Measurements from ENCODE around the gene WBP2.

WBP2 gene

DNA sequence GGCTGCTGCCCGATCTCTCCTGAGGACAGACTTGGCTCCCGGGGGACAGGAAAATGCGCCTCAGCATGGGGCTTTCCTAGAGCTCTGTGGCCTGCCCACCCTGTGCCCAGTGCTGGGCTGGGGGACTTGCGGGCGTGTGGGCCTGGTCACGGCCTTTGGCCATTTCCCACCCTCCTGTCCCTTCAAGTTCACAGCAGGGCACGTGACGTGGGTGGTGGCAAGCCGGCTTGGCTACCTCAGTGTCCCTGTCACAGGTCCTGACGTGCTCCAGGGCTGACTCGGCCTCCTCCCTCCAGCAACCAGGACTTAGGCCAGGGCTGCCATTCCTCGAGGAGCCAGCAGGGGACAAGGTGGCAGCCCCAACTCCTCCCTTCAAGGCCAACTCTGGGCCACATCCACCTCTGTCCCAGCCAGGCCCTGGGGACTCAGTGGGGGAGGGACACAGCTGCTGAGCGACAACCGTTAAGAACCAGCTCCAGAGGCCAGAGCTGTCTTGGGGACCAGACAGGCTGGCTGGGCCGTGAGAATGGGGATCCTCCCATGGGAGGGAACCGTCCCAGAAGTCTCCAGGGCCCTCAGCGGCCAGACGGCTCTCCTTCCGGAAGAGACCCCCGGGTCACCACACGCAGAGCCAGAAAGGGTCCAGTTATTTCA lies 9.9 kb downstream of the WBP2 start:
- DNase-seq (ENCODE audit: low read depth in 2 of 2) = peak in 1 of 2 donors; percentile 54

GRCh38 chr17:75844530-75845057 lies 10.5 kb downstream of the WBP2 start:
- DNase-seq (ENCODE audit: low read depth in 2 of 2) = no peak

DNA sequence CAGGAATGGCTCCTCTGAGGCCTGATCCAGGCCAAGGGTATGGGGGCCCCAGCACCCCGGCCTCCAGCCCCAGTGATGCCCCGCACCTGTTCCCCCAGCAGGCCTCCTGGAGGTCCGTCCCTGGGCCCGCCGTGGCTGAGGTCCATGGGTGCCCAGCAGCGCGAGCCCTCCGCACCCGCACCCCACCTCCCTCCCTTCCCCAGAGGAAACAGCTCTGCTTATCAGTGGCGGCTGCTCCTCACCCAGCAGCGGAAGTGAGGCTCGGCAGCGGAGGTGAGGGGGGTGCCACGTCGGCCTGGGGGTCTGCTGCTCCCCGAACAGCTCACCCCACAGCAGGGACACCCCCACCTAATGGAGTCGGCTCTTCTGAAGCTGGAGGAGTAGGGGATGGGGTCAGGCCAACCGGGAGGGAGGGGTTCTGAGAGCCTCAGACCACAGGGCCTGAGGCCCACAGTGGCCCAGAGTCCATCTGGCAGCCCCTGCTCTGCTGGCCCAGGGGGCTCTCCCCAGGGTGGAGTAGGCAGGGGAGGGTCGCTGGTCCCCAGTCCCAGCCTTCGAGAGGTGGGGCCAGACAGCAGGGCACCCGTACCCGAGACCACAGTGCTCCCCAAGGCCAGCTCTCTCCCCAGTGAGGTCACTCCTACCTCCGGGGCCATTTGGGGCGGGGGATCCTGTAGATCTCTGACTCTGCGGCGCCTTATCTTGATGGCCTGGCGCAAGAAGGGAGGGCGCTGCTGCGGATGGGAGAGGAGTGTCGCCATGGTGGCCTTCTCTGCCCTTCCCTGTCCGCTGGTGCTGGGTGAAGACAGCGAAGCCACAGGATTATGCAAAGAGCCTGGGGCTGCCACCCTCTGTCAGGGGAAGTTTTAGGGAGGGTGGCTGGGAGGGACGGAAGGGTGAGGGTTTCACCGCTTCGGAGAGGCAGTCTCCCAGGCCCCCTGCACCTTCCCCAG lies 11.3 kb downstream of the WBP2 start, which contains the start of gene UNC13D:
Gene UNC13D (minus strand): TSS at position 828 of the 953 bp plus-strand sequence. CDS start 67 bp downstream, at position 761.
- DNase-seq (ENCODE audit: low read depth in 2 of 2) = no peak

- DNase-seq (ENCODE audit: low read depth in 2 of 2) = no peak
These were observed 12.1 kb downstream of the WBP2 start for GRCh38 chr17:75842963-75843576.

- DNase-seq (ENCODE audit: low read depth in 2 of 2) = no peak
These were observed 12.7 kb downstream of the WBP2 start for GRCh38 chr17:75842411-75842810.

DNA sequence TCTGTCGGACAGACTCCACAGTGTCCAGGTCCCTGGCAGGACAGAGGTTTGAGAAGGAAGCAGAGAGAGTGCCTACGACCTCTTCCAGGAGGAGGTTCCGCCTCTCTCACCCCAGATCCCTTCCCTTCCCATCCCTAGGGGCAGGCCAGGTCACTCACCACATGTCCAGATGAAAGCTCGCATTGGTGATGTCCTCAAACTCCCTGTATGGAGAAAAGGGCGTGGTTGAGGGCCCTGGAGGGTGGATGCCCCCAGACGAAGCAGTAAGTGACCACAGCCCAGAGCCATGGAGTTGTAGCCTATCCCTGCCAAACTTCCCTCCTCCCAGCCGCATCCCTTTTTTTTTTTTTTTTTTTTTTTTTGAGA lies 14.4 kb downstream of the WBP2 start:
- no peak for DNase-seq (ENCODE audit: low read depth in 2 of 2)

GRCh38 chr17:75839942-75840798 lies 15.0 kb downstream of the WBP2 start:
- DNase-seq (ENCODE audit: low read depth in 2 of 2) = no peak

DNA sequence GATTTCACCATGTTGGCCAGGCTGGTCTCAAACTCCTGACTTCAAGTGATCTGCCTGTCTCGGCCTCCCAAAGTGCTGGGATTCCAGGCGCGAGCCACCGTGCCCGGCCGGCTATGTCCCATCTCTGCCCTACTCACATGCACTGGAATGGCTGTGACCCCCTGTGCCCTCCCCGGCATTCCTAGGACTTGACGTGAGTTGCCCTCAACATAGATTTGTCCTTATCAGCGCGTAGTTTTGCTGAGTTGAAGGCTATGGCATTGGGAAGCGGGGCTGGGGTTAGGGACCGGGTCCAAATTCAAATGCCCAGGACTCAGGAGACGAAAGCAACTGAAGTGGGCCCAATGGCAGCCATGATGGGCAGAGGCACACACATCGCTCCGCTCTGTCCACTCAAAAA lies 16.7 kb downstream of the WBP2 start:
- DNase-seq (ENCODE audit: low read depth in 2 of 2) = no peak

- DNase-seq (ENCODE audit: low read depth in 2 of 2) = no peak
These were observed 17.2 kb downstream of the WBP2 start for GRCh38 chr17:75837899-75838298.

- DNase-seq (ENCODE audit: low read depth in 2 of 2) = no peak
These were observed 18.5 kb downstream of the WBP2 start for GRCh38 chr17:75836605-75837004.

- no peak for DNase-seq (ENCODE audit: low read depth in 2 of 2)
These were observed 19.5 kb downstream of the WBP2 start for GRCh38 chr17:75835654-75835987.

- no peak for DNase-seq (ENCODE audit: low read depth in 2 of 2)
These were observed 20.0 kb downstream of the WBP2 start for GRCh38 chr17:75834928-75835653.

DNA sequence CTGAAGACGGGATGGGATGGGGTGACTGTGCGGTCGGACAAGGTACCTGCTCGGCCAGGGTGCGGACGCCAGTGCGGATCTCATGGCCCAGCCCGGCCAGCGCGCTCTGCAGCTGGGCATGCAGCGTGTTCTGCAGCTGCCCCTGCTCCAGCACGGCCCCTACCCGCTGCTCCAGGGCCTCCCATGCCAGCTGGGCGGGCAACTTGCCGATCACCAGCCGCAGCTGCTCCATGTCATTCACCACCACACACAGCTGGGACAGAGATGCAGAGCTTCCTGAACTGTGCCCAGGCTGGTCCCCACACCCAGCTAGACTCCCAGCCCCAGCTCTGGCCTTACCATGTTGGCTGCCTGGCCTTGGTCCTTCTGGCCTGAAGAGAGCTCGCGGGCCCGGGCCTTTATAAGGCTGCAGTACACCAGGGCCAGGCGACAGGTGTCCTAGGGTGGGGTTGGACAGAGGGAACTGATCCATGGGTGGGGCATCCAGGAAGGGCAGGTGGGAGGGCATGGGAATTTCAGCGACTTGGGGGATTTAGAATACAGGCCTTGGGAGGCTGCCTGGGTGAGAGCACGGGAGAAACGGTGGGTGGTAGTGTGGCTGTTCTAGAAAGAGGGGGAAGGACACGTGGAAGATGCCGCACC lies 20.7 kb downstream of the WBP2 start:
- no peak for DNase-seq (ENCODE audit: low read depth in 2 of 2)

GRCh38 chr17:75832652-75833400 lies 22.3 kb downstream of the WBP2 start:
- no peak for DNase-seq (ENCODE audit: low read depth in 2 of 2)

DNA sequence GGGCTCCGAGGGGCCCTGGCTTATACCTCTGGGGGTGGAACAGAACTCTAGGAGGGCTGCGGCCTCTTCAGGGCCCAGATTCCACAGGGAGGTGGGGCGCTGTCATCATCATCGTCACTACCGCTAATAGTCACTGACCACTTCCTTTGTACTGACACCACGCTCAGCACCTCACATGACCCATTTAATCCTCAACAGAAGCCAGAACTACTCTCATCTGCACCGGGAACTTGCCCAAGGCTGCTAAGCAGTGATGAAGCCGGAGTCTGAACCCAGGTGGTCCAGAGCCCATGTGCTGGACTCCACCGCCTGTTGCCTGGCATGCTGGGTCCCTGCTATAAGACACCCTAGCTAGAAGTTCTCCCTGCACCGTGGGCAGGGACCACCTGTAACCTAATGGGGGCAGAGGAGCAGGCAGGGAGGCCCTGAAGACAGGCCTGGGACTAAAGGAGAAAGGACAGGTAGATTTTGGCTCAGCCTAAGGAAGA lies 22.9 kb downstream of the WBP2 start:
- DNase-seq (ENCODE audit: low read depth in 2 of 2) = no peak

DNA sequence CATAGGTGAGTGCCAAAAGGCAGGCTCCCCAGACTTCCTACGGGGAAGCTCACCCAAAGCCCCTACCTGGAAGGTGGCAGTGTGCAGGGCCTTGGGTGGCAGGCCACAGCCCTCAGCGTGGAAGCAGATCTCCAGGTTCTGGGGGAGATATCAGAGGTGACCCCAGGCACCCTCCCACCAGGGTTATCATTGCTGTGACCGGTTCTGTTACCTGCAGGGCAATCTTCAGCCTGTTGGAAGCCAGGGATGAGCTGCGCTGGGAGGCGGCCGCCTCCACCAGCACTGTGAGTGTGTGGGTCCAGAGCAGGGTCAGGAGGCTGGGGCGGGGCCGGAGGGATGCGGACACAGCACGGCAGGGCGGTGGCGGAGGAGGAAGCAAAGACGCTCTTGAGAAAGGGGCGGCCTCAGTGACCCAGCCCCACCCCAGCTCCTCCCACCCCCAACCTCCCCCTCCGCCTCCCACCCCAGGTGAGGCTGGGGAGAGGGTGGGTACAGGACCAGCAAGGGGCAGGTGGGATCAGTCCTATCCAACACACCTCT lies 24.0 kb downstream of the WBP2 start:
- no peak for DNase-seq (ENCODE audit: low read depth in 2 of 2)

DNA sequence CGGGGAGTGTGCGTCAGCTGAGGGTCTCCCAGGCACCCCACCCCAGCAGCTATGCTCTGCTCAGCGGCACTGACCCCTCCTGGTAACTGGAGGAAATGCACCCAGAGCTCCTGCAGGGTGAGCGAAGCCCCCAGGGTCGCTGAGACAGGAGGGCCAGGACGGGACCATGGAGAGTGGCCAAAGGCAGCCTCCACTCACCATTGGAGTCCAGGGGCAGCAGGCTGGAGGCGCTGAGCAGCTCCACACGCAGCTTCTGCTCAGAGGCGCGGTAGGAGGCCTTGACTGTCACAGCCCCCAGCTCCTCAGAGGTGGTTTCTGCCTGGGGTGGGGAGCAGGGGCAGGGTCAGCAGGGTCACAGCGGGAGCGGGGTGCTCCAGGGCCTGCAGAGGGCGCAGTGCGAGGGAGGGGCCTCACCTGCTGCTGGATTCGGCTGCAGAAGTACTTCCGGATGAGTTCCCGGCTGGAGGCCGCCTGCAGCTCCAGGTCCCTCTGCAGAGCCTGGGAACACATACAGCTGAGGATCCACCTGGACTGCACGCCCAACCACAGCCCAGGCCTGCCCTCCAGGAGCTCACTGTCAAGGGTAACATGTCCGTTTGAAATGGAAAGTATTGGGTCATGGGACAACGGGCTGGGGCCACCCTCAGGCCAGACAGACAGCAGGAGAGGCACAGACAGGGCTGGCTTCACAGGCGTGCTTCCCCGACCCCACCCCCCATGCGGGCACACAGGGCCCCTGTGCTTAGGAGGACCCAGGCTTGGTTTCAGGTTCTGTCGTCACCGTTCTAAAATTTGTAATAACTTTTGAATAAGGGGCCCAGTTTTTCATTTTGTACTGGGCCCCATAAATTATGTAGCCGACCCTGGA lies 24.7 kb downstream of the WBP2 start:
- DNase-seq (ENCODE audit: low read depth in 2 of 2) = no peak

GRCh38 chr17:75829747-75830146 lies 25.4 kb downstream of the WBP2 start:
- no peak for DNase-seq (ENCODE audit: low read depth in 2 of 2)
